Sigmoid colon (tissue), 4 donors: Measurements from ENCODE around the gene MRPL20.

ENCODE experiments used
- CTCF ChIP-seq, 4 experiments: fragments of 450-650 bp in 3 of 4; fragments of 200-600 bp in 1 of 4; IDR thresholded peaks; one replicate each; pipeline ENCODE4 v1.5.1; 2016 to 2019; ENCODE audit warnings: antibody characterized with exemption in 4 of 4, mild to moderate bottlenecking in 3 of 4, moderate library complexity in 2 of 4
- EP300 ChIP-seq, 4 donors: sonication (generic); formaldehyde crosslinking; IDR thresholded peaks; one replicate each; pipeline ENCODE4 v1.6.1; 2017; ENCODE audit warnings: antibody characterized with exemption in 4 of 4
- POLR2A ChIP-seq, 2 donors: fragments of 450-650 bp; IDR thresholded peaks; one replicate each; pipeline ENCODE4 v1.6.1; 2016; ENCODE audit warnings: antibody characterized with exemption in 2 of 2, mild to moderate bottlenecking in 2 of 2, moderate library complexity in 2 of 2
- POLR2AphosphoS5 ChIP-seq, 4 donors: sonication (generic); formaldehyde crosslinking; IDR thresholded peaks; one replicate each; pipeline ENCODE4 v1.6.1; 2017; ENCODE audit warnings: antibody characterized with exemption in 4 of 4

GRCh38 chr1:1376551-1377226 lies 30.4 kb downstream of the MRPL20 start:
- TF ChIP-seq CTCF (IDR thresholded peaks at IDR 0.05) (no peak), POLR2A (IDR thresholded peaks at IDR 0.05) (no peak), EP300 (IDR thresholded peaks at IDR 0.05) (no peak), POLR2AphosphoS5 (IDR thresholded peaks at IDR 0.05) (no peak)
